HUES48 (cell line): ENCODE results near the gene RIOX2.
A peak's percentile ranks its signal among the peaks of the same experiment; 100 is the strongest.

Experiments used
- H3K27ac ChIP-seq: one replicate; pipeline ENCODE4 v1.7.0; 2013; ENCODE audit warnings: low read depth, low read length, inconsistent platforms
- H3K27me3 ChIP-seq: 2 replicates; pipeline ENCODE4 v1.6.1; 2013; ENCODE audit warnings: mild to moderate bottlenecking, low read length; ENCODE audit not compliant: control insufficient read depth, insufficient read depth
- H3K36me3 ChIP-seq: 2 replicates; pipeline ENCODE4 v1.6.1; 2013; ENCODE audit warnings: low read length; ENCODE audit not compliant: control insufficient read depth, insufficient read depth
- H3K4me1 ChIP-seq: 2 replicates; pipeline ENCODE4 v1.6.1; 2013; ENCODE audit warnings: mild to moderate bottlenecking, low read length; ENCODE audit not compliant: control insufficient read depth, insufficient read depth
- H3K4me3 ChIP-seq: 2 replicates; pipeline ENCODE4 v1.5.1; 2013; ENCODE audit warnings: mild to moderate bottlenecking, low read depth, low read length
- H3K9ac ChIP-seq: 2 replicates; pipeline ENCODE4 v1.6.1; 2013; ENCODE audit warnings: mild to moderate bottlenecking, low read depth, low read length, moderate library complexity
- H3K9me3 ChIP-seq: 2 replicates; pipeline ENCODE4 v1.6.1; 2013; ENCODE audit warnings: low read length; ENCODE audit not compliant: control insufficient read depth, insufficient read depth

The RIOX2 gene

GRCh38 chr3:97988784-97989568, 16.7 kb upstream of the RIOX2 start:
- no peak overlapping the region for H3K4me3 ChIP-seq
- H3K27ac ChIP-seq: no peak overlapping the region
- H3K9me3 ChIP-seq: no peaks in the 10 kb centered on the region

GRCh38 chr3:97987306-97987705, 15.1 kb upstream of the RIOX2 start:
- H3K4me1 ChIP-seq: 0 out of 2 replicates have a peak, but pooled peaks cover 3% of the 10 kb centered on the region
- no peak overlapping the region for H3K27ac ChIP-seq
- no peaks in the 10 kb centered on the region for H3K9me3 ChIP-seq
- no peak overlapping the region for H3K9ac ChIP-seq
- no peak overlapping the region for H3K4me3 ChIP-seq
- H3K27me3 ChIP-seq: no peaks in the 10 kb centered on the region
- H3K36me3 ChIP-seq: no peaks in the 10 kb centered on the region

More at GRCh38 chr3:97988784-97989568, 16.7 kb upstream of the RIOX2 start:
- Histone ChIP-seq H3K27me3 (no peaks in the 10 kb centered on the region), H3K9ac (no peak overlapping the region), H3K4me1 (peaks cover 18% of the 10 kb centered on the region), H3K36me3 (no peaks in the 10 kb centered on the region)

- no peaks in the 10 kb centered on the region for H3K9me3 ChIP-seq
- H3K36me3 ChIP-seq: no peaks in the 10 kb centered on the region
- no peak overlapping the region for H3K4me3 ChIP-seq
- no peak overlapping the region for H3K27ac ChIP-seq
- H3K9ac ChIP-seq: no peak overlapping the region
- peaks cover 8% of the 10 kb centered on the region; the same call in 1 of the 2 replicates for H3K4me1 ChIP-seq
- no peaks in the 10 kb centered on the region for H3K27me3 ChIP-seq
Measured at GRCh38 chr3:97983933-97984491, 11.8 kb upstream of the RIOX2 start.

GRCh38 chr3:97981886-97982285, 9.7 kb upstream of the RIOX2 start:
- H3K4me1 ChIP-seq: peaks cover 9% of the 10 kb centered on the region
- no peak overlapping the region for H3K4me3 ChIP-seq
- no peaks in the 10 kb centered on the region for H3K27me3 ChIP-seq
- H3K9ac ChIP-seq: no peak overlapping the region
- no peaks in the 10 kb centered on the region for H3K36me3 ChIP-seq
- H3K27ac ChIP-seq: no peak overlapping the region
- H3K9me3 ChIP-seq: no peaks in the 10 kb centered on the region

GRCh38 chr3:97979610-97980009, 7.4 kb upstream of the RIOX2 start:
- Histone ChIP-seq H3K9me3 (no peaks in the 10 kb centered on the region), H3K27me3 (no peaks in the 10 kb centered on the region), H3K9ac (no peak overlapping the region), H3K4me3 (no peak overlapping the region), H3K36me3 (no peaks in the 10 kb centered on the region), H3K4me1 (peaks cover 9% of the 10 kb centered on the region), H3K27ac (no peak overlapping the region)

GRCh38 chr3:97975466-97975865, 3.2 kb upstream of the RIOX2 start:
- Histone ChIP-seq H3K9ac (no peak overlapping the region), H3K36me3 (no peaks in the 10 kb centered on the region), H3K27ac (no peak overlapping the region), H3K4me1 (peaks cover 9% of the 10 kb centered on the region), H3K9me3 (no peaks in the 10 kb centered on the region), H3K27me3 (peaks cover 13% of the 10 kb centered on the region), H3K4me3 (no peak overlapping the region)

- Histone ChIP-seq H3K27me3 (peaks cover 13% of the 10 kb centered on the region), H3K36me3 (no peaks in the 10 kb centered on the region), H3K4me1 (peaks cover 9% of the 10 kb centered on the region), H3K9me3 (no peaks in the 10 kb centered on the region), H3K27ac (no peak overlapping the region), H3K9ac (no peak overlapping the region), H3K4me3 (no peak overlapping the region)
Measured at GRCh38 chr3:97974996-97975395, 2.8 kb upstream of the RIOX2 start.

- 0 out of 2 replicates have a peak overlapping the region, but pooled peaks have one; percentile 64 for H3K4me3 ChIP-seq
- H3K27me3 ChIP-seq: peaks cover 13% of the 10 kb centered on the region
- no peak overlapping the region for H3K9ac ChIP-seq
- H3K4me1 ChIP-seq: no peaks in the 10 kb centered on the region
- H3K27ac ChIP-seq: no peak overlapping the region
- no peaks in the 10 kb centered on the region for H3K36me3 ChIP-seq
- no peaks in the 10 kb centered on the region for H3K9me3 ChIP-seq
Measured at GRCh38 chr3:97972976-97973375, 745 bp upstream of the RIOX2 start.

- Histone ChIP-seq H3K27ac (no peak overlapping the region), H3K36me3 (peaks cover 4% of the 10 kb centered on the region; the same call in 1 of the 2 replicates), H3K4me3 (peak overlapping the region; percentile 64), H3K9me3 (no peaks in the 10 kb centered on the region), H3K27me3 (peaks cover 13% of the 10 kb centered on the region), H3K4me1 (no peaks in the 10 kb centered on the region), H3K9ac (no peak overlapping the region)
Measured at GRCh38 chr3:97970956-97971620, 1.1 kb downstream of the RIOX2 start.

- no peak overlapping the region for H3K27ac ChIP-seq
- no peak overlapping the region for H3K9ac ChIP-seq
- H3K4me1 ChIP-seq: no peaks in the 10 kb centered on the region
- H3K36me3 ChIP-seq: peaks cover 4% of the 10 kb centered on the region; the same call in 1 of the 2 replicates
- H3K4me3 ChIP-seq: no peak overlapping the region
- peaks cover 13% of the 10 kb centered on the region for H3K27me3 ChIP-seq
- no peaks in the 10 kb centered on the region for H3K9me3 ChIP-seq
Measured at GRCh38 chr3:97970156-97970555, 2.1 kb downstream of the RIOX2 start.

GRCh38 chr3:97969541-97969940, 2.7 kb downstream of the RIOX2 start:
- peaks cover 13% of the 10 kb centered on the region for H3K27me3 ChIP-seq
- no peaks in the 10 kb centered on the region for H3K4me1 ChIP-seq
- peaks cover 4% of the 10 kb centered on the region; the same call in 1 of the 2 replicates for H3K36me3 ChIP-seq
- no peak overlapping the region for H3K27ac ChIP-seq
- H3K9ac ChIP-seq: no peak overlapping the region
- no peak overlapping the region for H3K4me3 ChIP-seq
- H3K9me3 ChIP-seq: no peaks in the 10 kb centered on the region
